ENCODE measurements around the gene RELT.

The RELT gene

GRCh38 chr11:73348838-73349237 lies 27.4 kb upstream of the RELT start:
- DNase-seq = no peak

GRCh38 chr11:73349633-73350032 lies 26.6 kb upstream of the RELT start:
- no peak for DNase-seq

GRCh38 chr11:73350908-73351636 lies 25.1 kb upstream of the RELT start:
- DNase-seq = peak; percentile 63

GRCh38 chr11:73353422-73353821 lies 22.8 kb upstream of the RELT start:
- DNase-seq = no peak

- DNase-seq = no peak
Observed at GRCh38 chr11:73355109-73355508, 21.1 kb upstream of the RELT start.

GRCh38 chr11:73356979-73357860 lies 19.0 kb upstream of the RELT start:
- no peak for DNase-seq

- no peak for DNase-seq
Observed at GRCh38 chr11:73358071-73358470, 18.1 kb upstream of the RELT start.

- DNase-seq = no peak
Observed at GRCh38 chr11:73359341-73359740, 16.9 kb upstream of the RELT start.

- DNase-seq = peak; percentile 23
Observed at GRCh38 chr11:73359930-73360742, 16.1 kb upstream of the RELT start.

- no peak for DNase-seq
Observed at GRCh38 chr11:73360743-73361369, 15.3 kb upstream of the RELT start.

- no peak for DNase-seq
Observed at GRCh38 chr11:73361953-73362776, 14.0 kb upstream of the RELT start.

GRCh38 chr11:73363147-73363546 lies 13.1 kb upstream of the RELT start:
- DNase-seq = no peak

GRCh38 chr11:73365352-73366264 lies 10.6 kb upstream of the RELT start:
- DNase-seq = no peak

GRCh38 chr11:73366265-73366610 lies 10.0 kb upstream of the RELT start:
- DNase-seq = no peak

GRCh38 chr11:73366953-73367352 lies 9.2 kb upstream of the RELT start:
- no peak for DNase-seq

- peak; percentile 22 for DNase-seq
Observed at GRCh38 chr11:73367482-73368024, 8.6 kb upstream of the RELT start.

- no peak for DNase-seq
Observed at GRCh38 chr11:73372375-73372993, 3.7 kb upstream of the RELT start.

GRCh38 chr11:73374151-73374550 lies 2.0 kb upstream of the RELT start:
- no peak for DNase-seq

- no peak for DNase-seq
Observed at GRCh38 chr11:73375830-73376159, 404 bp upstream of the RELT start.

Measured in stimulated activated CD4-positive, alpha-beta T cell treated with anti-CD3 and anti-CD28 coated beads, Interleukin-4, amount 100 ng/mL, for 24 hours (primary cell).